Stimulated activated CD4-positive, alpha-beta T cell treated with anti-CD3 and anti-CD28 coated beads, Interleukin-1b, Interleukin-23, amount 100 ng/mL, for 24 hours (primary cell): ENCODE data around the gene CR1L.
A peak's percentile ranks its signal among the peaks of the same experiment; 100 is the strongest.
"Not testable (repeated sequence)": the region's sequence is repeated elsewhere in the genome, so short reads cannot be mapped to it uniquely, and the experiment has no call there.

Experiments used
- DNase-seq, 4 experiments: peaks; one replicate each; pipeline ENCODE4 v3.0.0-alpha.2; 2020; ENCODE audit warnings: low read depth in 4 of 4, low spot score in 1 of 4

The CR1L gene

GRCh38 chr1:207680590-207681388 lies 35.9 kb downstream of the CR1L start:
- DNase-seq: not testable (repeated sequence)

- not testable (repeated sequence) for DNase-seq
Observed at GRCh38 chr1:207682872-207683434, 38.0 kb downstream of the CR1L start.

DNA sequence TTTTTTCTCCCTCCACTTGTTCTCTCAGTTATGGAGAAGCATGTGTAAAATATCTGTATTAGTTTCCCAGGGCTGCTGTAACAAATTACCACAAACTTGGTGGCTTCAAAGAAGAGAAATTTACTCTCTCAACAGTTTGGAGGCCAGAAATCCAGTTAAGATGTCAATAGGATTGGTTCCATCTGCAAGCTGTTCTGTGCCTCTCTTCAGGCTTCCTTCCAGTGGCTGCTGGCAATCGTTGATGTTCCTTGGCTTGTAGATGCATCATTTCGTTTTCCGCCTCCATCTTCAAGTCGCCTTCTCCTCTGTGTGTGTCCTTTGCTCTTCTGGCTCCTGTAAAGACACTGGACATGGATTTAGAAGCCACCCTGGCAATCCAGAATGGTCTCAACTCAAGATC lies 45.6 kb downstream of the CR1L start:
- not testable (repeated sequence) for DNase-seq

DNA sequence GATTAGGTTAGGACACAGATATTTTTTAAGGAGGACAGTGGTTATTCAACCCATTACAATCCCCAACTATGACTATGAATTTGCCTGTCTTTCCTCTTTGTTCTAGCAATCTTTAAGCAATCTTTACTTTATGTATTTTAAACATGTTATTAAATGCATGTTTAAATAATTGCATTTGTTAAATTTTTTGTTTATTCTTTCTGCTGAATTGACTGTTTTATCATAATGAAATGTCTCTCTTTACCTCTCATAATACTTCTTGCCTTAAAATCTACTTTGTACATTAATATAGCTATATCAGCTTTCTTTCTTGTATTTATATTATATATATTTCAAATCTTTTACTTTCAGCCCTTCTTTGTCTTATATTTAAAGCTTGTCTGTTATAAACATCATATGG lies 46.1 kb downstream of the CR1L start:
- DNase-seq: no peak

DNA sequence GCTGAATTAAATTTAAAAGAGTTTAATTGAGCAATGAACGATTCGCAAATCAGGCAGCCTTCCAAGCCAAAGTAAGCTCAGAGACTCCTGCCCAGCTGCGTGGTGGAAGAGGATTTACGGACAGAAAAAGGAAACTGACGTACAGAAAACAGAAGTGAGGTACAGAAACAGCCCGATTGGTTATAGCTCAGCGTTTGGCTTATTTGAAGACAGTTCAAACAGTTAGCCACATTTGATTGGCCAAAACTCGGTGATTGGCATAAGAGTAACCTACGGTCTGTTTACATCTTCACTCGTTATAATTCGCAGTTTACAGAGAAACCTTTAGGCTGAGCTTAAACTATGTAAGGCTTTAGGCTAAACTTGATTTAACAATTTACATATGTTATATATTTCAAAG lies 46.9 kb downstream of the CR1L start:
- DNase-seq: no peak

DNA sequence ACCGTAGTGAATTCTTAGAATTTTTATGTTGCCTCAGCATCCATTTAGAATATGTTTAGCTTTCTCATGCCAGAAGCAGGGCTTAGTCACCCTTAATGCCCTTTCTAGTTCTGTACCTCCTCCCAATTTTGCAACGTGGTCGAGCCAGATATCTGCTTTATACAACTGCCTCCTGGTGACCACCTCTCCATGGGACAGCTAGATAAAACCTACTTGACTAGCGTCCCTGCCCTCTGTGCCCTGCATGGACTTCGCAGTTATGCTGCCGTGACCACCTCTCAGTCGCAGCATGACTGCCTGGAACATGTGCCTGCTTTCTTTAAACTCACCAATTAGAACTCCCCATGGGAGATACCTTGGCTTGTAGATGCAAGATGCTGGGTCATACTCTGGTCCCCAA lies 47.4 kb downstream of the CR1L start:
- not testable (repeated sequence) for DNase-seq

- no peak for DNase-seq
Observed at GRCh38 chr1:207695891-207696290, 51.0 kb downstream of the CR1L start.

- peak in 3 of 4 experiments; percentile 2 to 9 (median 8) for DNase-seq
Observed at GRCh38 chr1:207698822-207699483, 54.0 kb downstream of the CR1L start.

GRCh38 chr1:207702317-207702716 lies 57.4 kb downstream of the CR1L start:
- no peak for DNase-seq

- no peak for DNase-seq
Observed at GRCh38 chr1:207703712-207704111, 58.8 kb downstream of the CR1L start.

GRCh38 chr1:207708004-207708403 lies 63.1 kb downstream of the CR1L start:
- DNase-seq: not testable (repeated sequence)

GRCh38 chr1:207711285-207711684 lies 66.4 kb downstream of the CR1L start:
- DNase-seq: no peak

DNA sequence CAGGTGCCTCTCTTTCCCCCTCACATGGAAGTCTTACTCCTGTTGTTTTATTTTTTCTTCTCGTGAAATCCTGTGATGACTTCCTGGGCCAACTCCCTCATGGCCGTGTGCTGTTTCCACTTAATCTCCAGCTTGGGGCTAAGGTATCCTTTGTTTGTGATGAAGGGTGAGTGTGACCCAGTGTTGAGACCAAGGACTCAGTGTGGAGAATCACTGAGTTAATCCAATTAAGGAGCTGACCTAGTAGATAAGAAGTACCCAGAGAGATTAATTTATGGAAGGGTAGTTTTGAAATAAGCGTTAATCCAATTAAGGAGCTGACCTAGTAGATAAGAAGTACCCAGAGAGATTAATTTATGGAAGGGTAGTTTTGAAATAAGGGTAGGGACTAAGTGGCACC lies 67.8 kb downstream of the CR1L start:
- DNase-seq: not testable (repeated sequence)

DNA sequence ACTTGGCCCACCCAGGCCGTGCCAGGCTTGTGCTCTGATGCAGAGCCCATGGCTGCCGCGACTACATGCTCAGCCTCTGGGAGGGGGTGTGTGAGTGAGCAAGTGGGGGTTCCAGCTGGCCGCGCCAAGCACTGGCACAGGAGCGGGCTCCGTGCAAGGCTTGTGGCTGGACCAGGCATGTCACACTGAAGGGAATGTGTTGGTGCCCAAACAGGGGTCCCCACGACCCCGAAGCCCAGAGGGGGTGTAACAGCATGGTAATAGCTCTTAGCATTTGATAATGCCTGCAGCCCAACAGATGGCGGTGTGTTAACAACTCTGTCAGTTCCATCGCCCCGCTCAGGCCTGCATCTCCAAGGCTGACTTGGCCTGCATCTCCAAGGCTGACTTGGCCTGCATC lies 68.6 kb downstream of the CR1L start:
- no peak for DNase-seq

- no peak for DNase-seq
Observed at GRCh38 chr1:207719234-207719633, 74.3 kb downstream of the CR1L start.

DNA sequence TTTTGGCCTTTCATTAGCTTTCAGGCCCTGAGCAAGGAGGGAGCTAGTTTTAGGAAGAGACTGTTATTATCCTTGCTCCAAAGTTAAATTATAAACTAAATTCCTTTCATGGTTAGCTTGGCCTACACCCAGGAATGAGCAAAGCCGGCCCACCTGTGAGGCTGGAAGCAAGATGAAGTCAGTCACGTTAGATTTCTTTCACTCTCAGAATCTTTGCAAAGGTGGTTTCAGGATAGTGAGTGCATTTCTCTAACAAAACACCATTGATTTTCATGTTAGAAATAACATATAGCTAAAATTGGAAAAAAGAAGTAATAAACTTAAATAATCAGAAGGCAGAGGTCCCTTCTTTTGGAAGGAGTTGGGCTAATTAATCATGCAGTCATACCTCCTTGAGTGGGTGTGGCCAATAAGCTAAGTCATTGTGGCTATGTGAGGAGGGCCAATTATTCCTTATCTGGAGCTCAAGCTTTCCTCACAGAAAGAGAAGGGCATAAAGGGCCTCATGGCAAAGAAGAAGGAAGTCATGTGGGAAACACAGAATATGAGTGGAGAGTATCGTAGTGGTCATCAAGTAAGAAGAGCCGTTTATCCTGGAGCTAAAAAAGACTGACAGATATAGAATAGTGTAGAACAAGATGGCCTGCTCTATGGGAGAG lies 83.4 kb downstream of the CR1L start:
- not testable (repeated sequence) for DNase-seq

- not testable (repeated sequence) for DNase-seq
Observed at GRCh38 chr1:207737503-207738157, 92.7 kb downstream of the CR1L start.

- not testable (repeated sequence) for DNase-seq
Observed at GRCh38 chr1:207738158-207738659, 93.3 kb downstream of the CR1L start.

DNA sequence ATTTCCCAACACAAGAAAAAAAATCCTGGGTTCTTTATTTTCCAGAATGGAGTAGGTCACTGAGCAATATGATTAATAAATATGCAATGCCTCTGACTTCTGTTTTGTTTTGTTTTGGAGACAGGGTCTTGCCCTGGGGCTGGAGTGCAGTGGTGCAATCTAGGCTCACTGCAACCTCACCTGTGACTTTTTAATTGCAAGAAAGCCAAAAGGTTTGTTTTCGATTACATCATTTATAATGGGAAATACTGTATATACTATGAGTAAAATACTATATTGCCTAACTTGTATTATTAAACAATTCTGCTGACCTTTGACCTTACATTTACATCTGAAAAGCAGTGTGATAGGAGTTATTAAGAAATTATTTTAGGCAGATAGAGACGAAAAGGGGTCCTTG lies 95.3 kb downstream of the CR1L start:
- DNase-seq: no peak

- no peak for DNase-seq
Observed at GRCh38 chr1:207742850-207743555, 98.1 kb downstream of the CR1L start.
